OCI-LY3 (cell line): ENCODE data around the gene RAP1GAP2.

ENCODE experiments used
- CTCF ChIP-seq: fragments of 200-600, 300-600 bp; sonication (generic); IDR thresholded peaks from 2 replicates; pipeline ENCODE4 v1.5.1; 2014; ENCODE audit warnings: antibody characterized with exemption, low read length, low read depth
- EZH2phosphoT487 ChIP-seq: fragments of 200-600 bp; shearing (Covaris generic); IDR thresholded peaks from 2 replicates; pipeline ENCODE4 v1.6.1; 2018; ENCODE audit warnings: antibody characterized with exemption, mixed run types, low read depth

- TF ChIP-seq CTCF, result no peak
- TF ChIP-seq EZH2phosphoT487, result no peak
These were observed 238.3 kb downstream of the RAP1GAP2 start for GRCh38 chr17:3034578-3034920.
